ENCODE results near the gene JAKMIP3. TPM values are rescaled to one million over a fixed set of nuclear protein-coding genes. Genes with fewer than 3 reads are reported as not detected.
A peak's percentile ranks its signal among the peaks of the same experiment; 100 is the strongest.

Gene JAKMIP3
- polyA plus RNA-seq, 1 donor, result 0.25 TPM

GRCh38 chr10:132043861-132044695 is 21.7 kb upstream of the JAKMIP3 start:
- no peak for DNase-seq

- DNase-seq, result no peak
These were observed 20.9 kb upstream of the JAKMIP3 start for GRCh38 chr10:132044803-132045202.

DNA sequence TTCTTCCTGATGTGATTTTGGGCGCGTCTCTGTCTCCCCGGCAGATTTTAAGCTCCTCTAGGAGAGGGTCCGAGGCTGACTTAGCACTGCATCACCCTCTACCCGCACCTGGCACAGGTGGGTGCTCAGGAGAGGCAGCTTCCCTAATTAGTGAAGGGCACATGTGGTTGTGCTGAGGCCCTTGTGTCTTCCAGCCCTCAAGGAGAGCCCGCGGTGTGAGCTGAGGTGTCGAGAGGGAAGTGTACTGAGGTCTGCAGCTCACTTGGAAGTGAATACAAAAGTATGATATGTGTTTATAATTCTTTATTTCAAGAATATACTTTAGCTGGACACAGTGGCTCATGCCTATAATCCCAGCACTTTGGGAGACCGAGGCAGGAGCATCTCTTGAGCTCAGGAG is 20.4 kb upstream of the JAKMIP3 start:
- no peak for DNase-seq

DNA sequence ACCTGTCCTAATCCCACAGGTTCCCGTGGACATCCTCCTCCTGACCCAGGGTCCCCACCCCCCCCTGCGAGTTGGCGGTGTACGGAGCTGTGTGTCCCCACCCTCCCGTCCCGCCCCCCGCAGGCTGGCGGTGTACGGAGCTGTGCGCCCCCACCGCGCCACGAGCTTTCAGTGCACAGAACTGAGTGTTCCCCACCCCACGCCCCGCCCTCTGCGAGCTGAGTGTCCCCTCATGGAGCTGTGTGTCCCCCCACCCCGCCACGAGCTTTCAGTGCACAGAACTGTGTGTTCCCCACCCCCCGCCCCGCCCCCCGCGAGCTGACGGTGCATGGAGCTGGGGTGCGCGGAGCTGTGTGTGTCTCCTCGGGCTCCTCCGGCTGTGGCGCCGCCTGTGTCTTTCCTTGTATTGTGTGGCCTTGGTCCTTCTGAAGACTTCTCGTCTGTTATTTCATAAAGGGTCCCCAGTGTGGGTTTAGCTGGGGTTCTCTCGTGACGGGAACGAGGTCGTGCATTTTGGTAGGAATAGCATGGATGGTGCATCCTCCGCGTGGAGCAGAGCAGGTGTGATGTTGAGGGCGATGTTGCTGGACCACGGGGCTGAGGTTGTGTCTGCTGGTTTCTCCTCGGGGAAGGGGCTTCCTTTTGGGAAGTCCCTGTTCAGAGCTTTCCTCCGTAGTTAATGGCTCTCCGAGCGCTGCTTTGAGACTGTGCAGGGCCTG is 18.0 kb upstream of the JAKMIP3 start:
- DNase-seq, result no peak

DNA sequence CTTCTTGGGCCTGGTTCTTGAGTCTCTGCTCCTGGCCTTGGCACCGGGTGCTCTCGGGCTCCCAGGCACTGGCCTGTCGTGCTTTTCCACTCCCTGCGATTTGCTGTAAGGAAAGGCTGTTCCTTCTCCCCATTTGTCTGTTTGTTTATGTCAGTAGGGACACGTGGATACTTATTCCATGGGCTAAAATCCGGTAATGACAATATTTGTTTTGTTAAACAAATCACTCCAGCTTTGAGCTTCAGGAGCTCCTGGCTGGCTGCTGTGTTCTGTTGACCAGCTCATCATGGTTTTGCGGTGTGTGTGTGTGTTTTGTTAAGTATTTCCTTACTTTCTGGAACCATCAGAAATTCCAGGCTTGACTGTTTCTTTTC is 17.5 kb upstream of the JAKMIP3 start:
- no peak for DNase-seq

GRCh38 chr10:132050191-132050590 is 15.6 kb upstream of the JAKMIP3 start:
- DNase-seq, result no peak

DNA sequence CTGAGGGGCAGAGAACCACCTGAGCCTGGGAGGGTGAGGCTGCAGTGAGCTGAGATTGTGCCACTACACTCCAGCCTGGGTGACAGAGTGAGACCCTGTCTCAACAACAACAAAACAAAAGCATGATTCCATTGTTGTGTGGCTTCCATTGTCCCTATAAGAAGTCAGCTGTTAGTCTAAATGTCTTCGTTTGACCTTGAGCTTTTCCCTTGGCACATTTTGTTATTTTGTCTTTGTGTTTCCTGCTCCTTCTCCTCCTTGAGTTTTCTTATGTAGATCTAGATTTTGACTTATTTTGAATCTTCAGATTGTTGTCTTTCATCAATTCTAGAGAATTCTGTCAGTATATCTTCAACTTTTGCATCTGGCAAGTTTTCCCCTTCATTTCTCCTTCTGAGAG is 13.6 kb upstream of the JAKMIP3 start:
- DNase-seq, result no peak

- peak; percentile 46 for DNase-seq
These were observed 11.2 kb upstream of the JAKMIP3 start for GRCh38 chr10:132054564-132054963.

DNA sequence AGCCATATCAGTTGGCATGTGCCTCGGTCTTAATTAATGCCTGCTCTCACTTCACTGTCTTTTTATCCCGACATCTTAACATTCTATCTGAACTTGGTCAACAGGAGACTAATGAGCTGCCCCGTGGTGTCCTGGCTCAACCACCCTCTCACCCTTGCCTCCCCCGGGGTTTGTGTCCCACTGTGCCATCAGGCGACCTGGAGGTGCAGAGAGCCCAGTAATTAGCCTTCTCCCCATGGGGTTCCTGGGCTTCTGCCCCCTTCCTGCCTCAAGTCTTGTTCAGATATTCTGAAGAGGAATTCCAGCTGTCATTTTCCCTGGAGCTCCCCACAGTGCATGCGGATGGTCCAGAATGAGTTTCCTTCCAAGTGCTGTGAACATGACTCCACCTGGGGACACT is 10.1 kb upstream of the JAKMIP3 start:
- no peak for DNase-seq

- DNase-seq, result no peak
These were observed 9.1 kb upstream of the JAKMIP3 start for GRCh38 chr10:132056663-132057062.

- DNase-seq, result no peak
These were observed 8.5 kb upstream of the JAKMIP3 start for GRCh38 chr10:132057191-132057681.

- DNase-seq, result no peak
These were observed 7.5 kb upstream of the JAKMIP3 start for GRCh38 chr10:132058111-132058745.

GRCh38 chr10:132058793-132059759 is 6.7 kb upstream of the JAKMIP3 start:
- DNase-seq, result no peak

DNA sequence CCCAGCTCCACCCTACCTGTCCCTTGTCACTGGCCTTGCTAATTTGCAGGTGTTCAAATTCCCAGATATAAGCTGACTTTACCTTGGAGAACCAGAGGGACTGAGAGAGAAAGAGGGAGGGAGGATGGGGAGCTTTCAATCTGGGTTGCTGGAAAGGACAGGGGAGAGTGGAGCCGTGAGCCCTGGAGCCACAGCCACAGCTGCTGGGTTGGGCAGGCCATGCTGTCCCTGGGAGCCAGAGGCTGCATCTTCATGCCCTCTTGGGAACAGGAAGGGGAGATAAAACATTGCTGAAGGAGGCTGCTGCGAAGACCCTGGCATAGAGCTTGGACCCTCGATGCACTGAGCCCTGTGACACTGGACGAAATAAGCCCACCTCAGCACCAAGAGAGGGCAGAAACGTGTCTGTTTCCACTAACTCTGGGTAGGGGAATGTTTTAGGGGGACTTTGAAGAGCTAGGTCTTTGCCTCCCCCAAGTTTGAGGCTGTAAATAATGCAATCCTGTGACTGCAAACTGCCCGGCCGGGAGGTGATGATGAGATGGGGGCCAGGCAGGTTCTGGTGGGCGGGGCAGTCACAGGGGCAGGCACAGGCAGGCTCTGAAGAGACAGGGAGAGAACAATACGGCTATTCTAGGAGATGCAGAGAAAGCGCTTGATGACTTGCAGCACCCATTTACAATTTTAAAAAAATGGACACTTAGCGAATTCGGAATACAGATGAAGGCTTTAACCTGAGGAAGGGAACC is 5.8 kb upstream of the JAKMIP3 start:
- no peak for DNase-seq

DNA sequence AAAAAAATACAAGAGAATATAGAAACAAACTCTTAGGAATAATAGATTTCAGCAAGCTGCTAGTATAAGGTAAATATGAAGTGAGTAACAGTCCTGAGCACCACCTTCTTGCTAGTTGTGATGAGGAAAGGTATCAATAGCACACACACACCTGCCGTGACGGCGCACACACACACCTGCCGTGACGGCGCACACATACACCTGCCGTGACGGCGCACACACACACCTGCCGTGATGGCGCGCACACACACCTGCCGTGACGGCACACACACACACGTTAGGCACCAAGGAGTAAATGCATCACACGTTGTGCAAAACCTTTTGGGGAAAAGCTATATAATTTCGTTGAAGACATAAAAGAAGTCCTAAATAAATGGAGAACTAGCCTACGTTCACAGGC is 4.7 kb upstream of the JAKMIP3 start:
- no peak for DNase-seq

- no peak for DNase-seq
These were observed 4.3 kb upstream of the JAKMIP3 start for GRCh38 chr10:132061465-132061864.

GRCh38 chr10:132062116-132062515 is 3.6 kb upstream of the JAKMIP3 start:
- no peak for DNase-seq

DNA sequence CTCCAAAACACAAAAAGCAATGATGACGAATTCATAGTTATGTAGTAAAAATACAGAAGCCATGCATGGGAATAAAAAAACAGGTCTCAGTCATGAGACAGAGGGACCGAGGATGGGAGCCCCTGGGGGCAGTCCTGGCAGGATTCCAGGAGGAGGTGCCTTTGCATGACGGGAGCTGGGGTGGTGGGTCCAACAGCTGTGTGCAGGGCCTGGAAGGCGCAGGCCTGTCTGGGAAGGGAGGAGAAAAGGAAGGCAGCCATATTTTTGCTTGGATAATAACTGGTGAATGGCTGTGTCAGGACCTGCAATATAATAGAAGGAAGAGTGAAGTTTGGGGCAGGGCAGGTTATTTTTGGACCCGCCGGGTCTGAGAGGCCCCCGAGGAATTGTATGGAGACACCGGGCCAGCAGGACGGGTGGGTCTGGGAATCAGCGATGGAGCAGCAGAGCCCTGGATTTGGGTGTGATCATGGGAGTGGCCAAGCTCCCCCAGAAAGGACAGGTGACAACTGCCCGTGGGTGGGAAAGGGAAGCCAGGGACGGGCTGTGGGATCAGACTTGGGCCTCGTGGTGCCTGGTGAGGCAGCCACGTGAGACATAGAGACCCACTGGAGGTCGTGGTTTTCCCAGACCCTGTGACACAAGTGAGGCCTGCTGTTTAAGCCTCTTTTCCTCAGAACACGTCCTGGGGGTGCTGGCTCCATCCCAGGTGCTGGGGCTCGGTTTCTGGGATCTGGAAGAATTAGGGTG is 2.9 kb upstream of the JAKMIP3 start:
- no peak for DNase-seq

GRCh38 chr10:132063432-132063831 is 2.3 kb upstream of the JAKMIP3 start:
- no peak for DNase-seq

GRCh38 chr10:132064082-132064755 is 1.5 kb upstream of the JAKMIP3 start:
- DNase-seq, result no peak

All from left kidney (tissue), 2 donors.